ENCODE measurements around the gene OAS1. TPM values are rescaled to one million over a fixed set of nuclear protein-coding genes. Genes with fewer than 3 reads are reported as not detected.

OAS1 gene
- total and polyA plus RNA-seq, 9 of the 15 experiments (the other 6 are each of a cell fraction or from before 2014, with no cell fraction given), result 0.06 to 0.25 TPM; not detected in 7

DNA sequence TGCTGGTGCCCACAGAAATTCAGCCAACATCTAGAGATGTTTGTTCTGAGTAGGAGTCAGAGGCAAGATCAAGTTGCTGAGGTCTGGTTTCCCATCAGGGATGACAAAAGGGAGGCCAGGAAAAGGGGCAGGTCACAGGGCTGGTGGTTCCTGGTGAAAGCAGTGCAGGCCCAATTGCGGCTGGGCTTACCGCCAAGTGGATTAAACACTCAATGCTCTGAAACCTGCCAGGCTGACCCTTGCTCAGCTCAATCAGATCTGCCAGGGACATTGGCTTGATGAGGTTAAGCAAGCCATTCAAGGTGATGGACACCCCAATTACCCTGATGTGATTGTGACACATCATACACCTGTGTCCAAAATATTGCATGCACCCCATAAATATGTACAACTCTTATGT is 5.5 kb upstream of the OAS1 start:
- H3K79me2 ChIP-seq (ENCODE audit: control insufficient read depth, insufficient read depth, low read length), result no peaks in the 10 kb centered on the region
- H3K27me3 ChIP-seq (ENCODE audit: control insufficient read depth in 2 of 2, insufficient read depth in 2 of 2, low read length in 2 of 2), result peaks cover 0 to 11% of the 10 kb centered on the region in 2 experiments; a peak in 1 of 5 replicates
- CTCF ChIA-PET (ENCODE audit: low intra/inter-chr PET ratio), result no interaction called here
- no peak overlapping the region for H3K4me2 ChIP-seq (ENCODE audit: insufficient read depth, low read length)
- in situ Hi-C loops (cut with MboI), result no loop called here
- no peaks in the 10 kb centered on the region for H3K9me1 ChIP-seq (ENCODE audit: control insufficient read depth, insufficient read depth, low read length)
- no TSS peak for BruUV-seq (replicated peaks)
- H3K36me3 ChIP-seq (ENCODE audit: control insufficient read depth, insufficient read depth, low read length), result no peaks in the 10 kb centered on the region
- ATAC-seq (no peak), DNase-seq (ENCODE audit: extremely low read depth in 1 of 4, low spot score in 3 of 4) (no peak), FAIRE-seq (no peak)
- no peak overlapping the region for H3K27ac ChIP-seq (ENCODE audit: extremely low read depth, low read depth, low read length)
- H3K9me3 ChIP-seq (replicated peaks; ENCODE audit: control insufficient read depth, insufficient read depth, low read depth, low read length), result no peaks in the 10 kb centered on the region
- 11% methylated on average over 2 of the region's 2 CpGs for WGBS (ENCODE audit: insufficient coverage, low coverage, missing lambda C conversion rate)
- no peak overlapping the region for H2AFZ ChIP-seq (ENCODE audit: low read depth, low read length)
- H4K20me1 ChIP-seq (replicated peaks; ENCODE audit: control insufficient read depth, insufficient read depth, low read length), result no peaks in the 10 kb centered on the region
- POLR2A ChIA-PET, result no interaction called here
- H3K9ac ChIP-seq (ENCODE audit: insufficient read depth in 1 of 2, low read depth in 2 of 2, low read length in 2 of 2), result no peak overlapping the region
- intact Hi-C loops (cut with micrococcal nuclease), result no loop called here
- H3K4me3 ChIP-seq, result no peak overlapping the region
- no peaks in the 10 kb centered on the region for H3K4me1 ChIP-seq (replicated peaks in 1 of 2; ENCODE audit: control insufficient read depth in 2 of 2, insufficient read depth in 2 of 2, low read length in 2 of 2)
- TF ChIP-seq, protein P1, sequence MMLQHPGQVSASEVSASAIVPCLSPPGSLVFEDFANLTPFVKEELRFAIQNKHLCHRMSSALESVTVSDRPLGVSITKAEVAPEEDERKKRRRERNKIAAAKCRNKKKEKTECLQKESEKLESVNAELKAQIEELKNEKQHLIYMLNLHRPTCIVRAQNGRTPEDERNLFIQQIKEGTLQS (IDR thresholded peaks at IDR 0.05), result no peak
- TF ChIP-seq, protein P1 (CRISPR knock-in tag; conservative IDR thresholded peaks at IDR 0.05), result no peak
- TF ChIP-seq THAP12 (CRISPR knock-in tag; IDR thresholded peaks at IDR 0.05) (no peak), ZNF23 (CRISPR knock-in tag; IDR thresholded peaks at IDR 0.05) (no peak), ZBTB2 (IDR thresholded peaks at IDR 0.05) (no peak), SMAD4 (CRISPR knock-in tag; conservative IDR thresholded peaks at IDR 0.05) (no peak), POLR2AphosphoS5 (IDR thresholded peaks at IDR 0.05; ENCODE audit: control insufficient read depth, insufficient read depth, low read depth, low read length) (no peak), ZNF592 (IDR thresholded peaks at IDR 0.05) (no peak), ZSCAN29 (IDR thresholded peaks at IDR 0.05) (no peak), TAF9B (IDR thresholded peaks at IDR 0.05; ENCODE audit: partially characterized antibody) (no peak), GTF2A2 (tag; IDR thresholded peaks at IDR 0.05) (no peak)
- TF ChIP-seq, protein P2, sequence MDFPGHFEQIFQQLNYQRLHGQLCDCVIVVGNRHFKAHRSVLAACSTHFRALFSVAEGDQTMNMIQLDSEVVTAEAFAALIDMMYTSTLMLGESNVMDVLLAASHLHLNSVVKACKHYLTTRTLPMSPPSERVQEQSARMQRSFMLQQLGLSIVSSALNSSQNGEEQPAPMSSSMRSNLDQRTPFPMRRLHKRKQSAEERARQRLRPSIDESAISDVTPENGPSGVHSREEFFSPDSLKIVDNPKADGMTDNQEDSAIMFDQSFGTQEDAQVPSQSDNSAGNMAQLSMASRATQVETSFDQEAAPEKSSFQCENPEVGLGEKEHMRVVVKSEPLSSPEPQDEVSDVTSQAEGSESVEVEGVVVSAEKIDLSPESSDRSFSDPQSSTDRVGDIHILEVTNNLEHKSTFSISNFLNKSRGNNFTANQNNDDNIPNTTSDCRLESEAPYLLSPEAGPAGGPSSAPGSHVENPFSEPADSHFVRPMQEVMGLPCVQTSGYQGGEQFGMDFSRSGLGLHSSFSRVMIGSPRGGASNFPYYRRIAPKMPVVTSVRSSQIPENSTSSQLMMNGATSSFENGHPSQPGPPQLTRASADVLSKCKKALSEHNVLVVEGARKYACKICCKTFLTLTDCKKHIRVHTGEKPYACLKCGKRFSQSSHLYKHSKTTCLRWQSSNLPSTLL (IDR thresholded peaks at IDR 0.05), result no peak
